Thyroid gland (tissue), 4 donors: ENCODE data around the gene LMTK2.

Experiments
- POLR2A ChIP-seq, 2 donors: fragments of 450-650 bp; IDR thresholded peaks; one replicate each; pipeline ENCODE4 v1.6.1; 2017; ENCODE audit warnings: antibody characterized with exemption in 2 of 2, mild to moderate bottlenecking in 2 of 2, moderate library complexity in 1 of 2
- TF ChIP-seq, protein P1 (sequence below), 6 experiments: fragments of 200-600 bp in 3 of 6; fragments of 450-650 bp in 3 of 6; sonication (generic) in 3 of 6; IDR thresholded peaks; one replicate each; pipeline ENCODE4 v1.5.1; 2016 to 2019; ENCODE audit warnings: antibody characterized with exemption in 6 of 6, mild to moderate bottlenecking in 2 of 6, inconsistent platforms in 1 of 6, moderate library complexity in 1 of 6

DNA sequence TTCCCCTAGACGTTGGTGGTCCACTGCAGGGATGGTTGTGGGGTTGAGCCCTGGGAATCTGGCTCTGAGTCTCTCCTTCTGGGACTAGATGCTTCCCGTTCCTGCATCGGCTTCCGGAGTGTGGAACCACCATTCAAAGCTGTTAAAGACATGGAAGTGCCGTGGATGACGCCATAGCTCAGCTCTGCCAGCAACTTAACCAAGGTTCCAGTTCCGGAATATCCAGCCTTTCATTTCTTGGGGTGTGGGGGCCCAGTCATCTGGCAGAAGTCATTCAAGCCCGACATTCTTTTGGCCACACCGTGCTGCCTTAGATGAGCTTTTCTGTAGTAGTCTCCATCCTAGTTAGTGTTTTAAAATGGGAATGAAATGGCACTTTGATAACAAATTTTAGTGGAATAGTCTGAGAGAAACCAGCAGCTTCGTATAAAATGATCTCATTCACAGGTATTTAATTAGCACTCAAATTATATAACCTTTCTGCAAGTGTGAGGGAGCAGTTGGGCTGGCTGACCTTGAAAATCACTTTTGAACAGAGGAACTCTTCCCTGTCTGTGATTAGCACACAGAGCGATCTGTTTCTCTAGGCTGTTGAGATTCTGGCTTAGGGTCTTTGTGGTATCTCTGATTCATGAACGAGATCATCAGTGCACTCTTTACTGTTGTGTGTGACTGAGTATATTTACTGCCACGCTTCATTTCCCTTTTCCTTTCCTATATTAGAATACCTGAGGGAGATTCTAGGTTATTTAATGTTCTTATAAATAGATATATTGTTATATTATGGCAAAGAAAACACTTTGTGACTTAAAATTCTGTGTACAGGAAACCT, 19.9 kb downstream of the LMTK2 start:
- no peak for TF ChIP-seq POLR2A (IDR thresholded peaks at IDR 0.05)
- TF ChIP-seq, protein P1, sequence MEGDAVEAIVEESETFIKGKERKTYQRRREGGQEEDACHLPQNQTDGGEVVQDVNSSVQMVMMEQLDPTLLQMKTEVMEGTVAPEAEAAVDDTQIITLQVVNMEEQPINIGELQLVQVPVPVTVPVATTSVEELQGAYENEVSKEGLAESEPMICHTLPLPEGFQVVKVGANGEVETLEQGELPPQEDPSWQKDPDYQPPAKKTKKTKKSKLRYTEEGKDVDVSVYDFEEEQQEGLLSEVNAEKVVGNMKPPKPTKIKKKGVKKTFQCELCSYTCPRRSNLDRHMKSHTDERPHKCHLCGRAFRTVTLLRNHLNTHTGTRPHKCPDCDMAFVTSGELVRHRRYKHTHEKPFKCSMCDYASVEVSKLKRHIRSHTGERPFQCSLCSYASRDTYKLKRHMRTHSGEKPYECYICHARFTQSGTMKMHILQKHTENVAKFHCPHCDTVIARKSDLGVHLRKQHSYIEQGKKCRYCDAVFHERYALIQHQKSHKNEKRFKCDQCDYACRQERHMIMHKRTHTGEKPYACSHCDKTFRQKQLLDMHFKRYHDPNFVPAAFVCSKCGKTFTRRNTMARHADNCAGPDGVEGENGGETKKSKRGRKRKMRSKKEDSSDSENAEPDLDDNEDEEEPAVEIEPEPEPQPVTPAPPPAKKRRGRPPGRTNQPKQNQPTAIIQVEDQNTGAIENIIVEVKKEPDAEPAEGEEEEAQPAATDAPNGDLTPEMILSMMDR (IDR thresholded peaks at IDR 0.05): no peak
